Heart left ventricle (tissue), 16 donors: ENCODE results near the gene MPDZ. TPM values are rescaled to one million over a fixed set of nuclear protein-coding genes. Genes with fewer than 3 reads are reported as not detected.

Source experiments
- ATAC-seq, 4 donors: fragments of 200-7000 bp; cut with Tn5 transposase; one replicate each; pipeline ENCODE4 v1.9.1; 2020 to 2022; ENCODE audit warnings: moderate library complexity in 4 of 4, mild to moderate bottlenecking in 3 of 4, moderate number of reproducible peaks in 1 of 4
- DNase-seq, 5 donors: peaks; one replicate each; pipeline ENCODE4 v3.0.0-alpha.2; 2020
- H3K27ac ChIP-seq, 12 donors: fragments of 200-600 bp; sonication (generic) in 4 of 12; one replicate each; pipeline versions ENCODE4 v1.5.0 to v1.8.0; 2016 to 2022; ENCODE audit warnings: mild to moderate bottlenecking in 2 of 12
- H3K27me3 ChIP-seq, 9 donors: fragments of 200-600 bp; sonication (generic) in 2 of 9; one replicate each; pipeline versions ENCODE4 v1.5.1 to v1.8.0; 2016 to 2022; ENCODE audit warnings: mild to moderate bottlenecking in 3 of 9
- H3K36me3 ChIP-seq, 9 donors: fragments of 200-600 bp; sonication (generic) in 2 of 9; one replicate each; pipeline versions ENCODE4 v1.5.0 to v1.8.0; 2018 to 2022; ENCODE audit warnings: mild to moderate bottlenecking in 2 of 9
- H3K4me1 ChIP-seq, 12 donors: fragments of 200-600 bp; sonication (generic) in 4 of 12; one replicate each; pipeline versions ENCODE4 v1.5.0 to v1.8.0; 2016 to 2022; ENCODE audit warnings: mild to moderate bottlenecking in 3 of 12
- H3K4me3 ChIP-seq, 12 donors: fragments of 200-600 bp; sonication (generic) in 4 of 12; one replicate each; pipeline versions ENCODE4 v1.5.0 to v1.8.0; 2017 to 2022; ENCODE audit warnings: mild to moderate bottlenecking in 9 of 12, moderate library complexity in 4 of 12
- H3K9me3 ChIP-seq, 12 donors: fragments of 200-600 bp; sonication (generic) in 4 of 12; one replicate each; pipeline versions ENCODE4 v1.5.0 to v1.8.0; 2016 to 2022; ENCODE audit warnings: mild to moderate bottlenecking in 1 of 12
- POLR2A ChIP-seq, 2 donors: fragments of 450-650 bp; IDR thresholded peaks; one replicate each; pipeline ENCODE4 v1.6.1; 2017; ENCODE audit warnings: antibody characterized with exemption in 2 of 2, mild to moderate bottlenecking in 2 of 2, moderate library complexity in 2 of 2
- WGBS, 4 donors: extraction: QIAGEN DNeasy Blood & Tissue Kit in 2 of 4; methylation state at CpG; one replicate each; pipeline versions ENCODE4 v1.1.5 to v1.1.7; 2013 to 2018; 5-methylcytosine and 5-hydroxymethylcytosine counted together
- intact Hi-C, 10 donors: fragments of 100-400 bp; cut with DNase I; formaldehyde crosslinking; loops; one replicate each; pipeline versions ENCODE4 v1.11.1 to v1.14.2; 2022
- long read RNA-seq, 3 donors: library from polyadenylated mRNA; unstranded; transcript quantifications; one replicate each; pipeline ENCODE4 v2.0.0, GENCODE V29; 2020 to 2021
- polyA plus RNA-seq, 2 donors: library from polyadenylated mRNA; stranded (reverse); fragments of 200-250 nt; gene quantifications; one replicate each; pipeline ENCODE4 v1.2.3, GENCODE V29; 2013
- total RNA-seq, 9 donors: library from RNA; depleted of rRNA in 2 of 9; stranded (reverse); fragments of >200 nt in 2 of 9; fragmentation: NEBNext Ultra II Directional in 3 of 9; extraction: Animal tissue kit (Norgen Biotek cat#: 25700) in 3 of 9; gene quantifications; one replicate each; pipeline versions ENCODE4 v1.1.0 to v1.2.4, GENCODE V29; 2016 to 2023
- TF ChIP-seq, protein P1 (sequence below), 12 donors: fragments of 200-600 bp; sonication (generic) in 4 of 12; IDR thresholded peaks; one replicate each; pipeline versions ENCODE4 v1.5.0 to v1.8.0; 2018 to 2022; ENCODE audit warnings: antibody characterized with exemption in 12 of 12, mild to moderate bottlenecking in 5 of 12
- donor health status: ischemic (EF 13 %, LVEDD 7.1; RV severe dilation, severe dysfunction).
- donor health status: healthy with polysubstance abuse.
- donor health status: DM: no; HTN: yes; CAD: no.
- donor health status: DM: no; HTN: no; CAD: no.
- donor health status: ischemic (EF 25% LVEDD 6.9; RV normal size, moderate dysfunction).
- donor health status: ischemic (EF 25% LVEDD 5.7; RV mildly dilated, moderate dysfunction).
- donor health status: healthy.
- donor health status: DM: yes; HTN: yes; CAD: no.
- donor health status: ischemic (EF 35%, LVEDD 5.7; RV mildly dilated, moderate dysfunction).
- donor health status: nonischemic (EF 11% LVEDD 7.7; RV severe dilation, severe dysfunction).
- donor health status: DM: yes; HTN: yes; CAD: no.
- donor health status: PGD.
- donor health status: ischemic (EF 29% LVEDD 5.4; RV normal size, mild dysfunction).
- donor health status: nonischemic (EF 23%, LVEDD 6.1; RV moderate dilation, normal function).

The MPDZ gene, protein sequence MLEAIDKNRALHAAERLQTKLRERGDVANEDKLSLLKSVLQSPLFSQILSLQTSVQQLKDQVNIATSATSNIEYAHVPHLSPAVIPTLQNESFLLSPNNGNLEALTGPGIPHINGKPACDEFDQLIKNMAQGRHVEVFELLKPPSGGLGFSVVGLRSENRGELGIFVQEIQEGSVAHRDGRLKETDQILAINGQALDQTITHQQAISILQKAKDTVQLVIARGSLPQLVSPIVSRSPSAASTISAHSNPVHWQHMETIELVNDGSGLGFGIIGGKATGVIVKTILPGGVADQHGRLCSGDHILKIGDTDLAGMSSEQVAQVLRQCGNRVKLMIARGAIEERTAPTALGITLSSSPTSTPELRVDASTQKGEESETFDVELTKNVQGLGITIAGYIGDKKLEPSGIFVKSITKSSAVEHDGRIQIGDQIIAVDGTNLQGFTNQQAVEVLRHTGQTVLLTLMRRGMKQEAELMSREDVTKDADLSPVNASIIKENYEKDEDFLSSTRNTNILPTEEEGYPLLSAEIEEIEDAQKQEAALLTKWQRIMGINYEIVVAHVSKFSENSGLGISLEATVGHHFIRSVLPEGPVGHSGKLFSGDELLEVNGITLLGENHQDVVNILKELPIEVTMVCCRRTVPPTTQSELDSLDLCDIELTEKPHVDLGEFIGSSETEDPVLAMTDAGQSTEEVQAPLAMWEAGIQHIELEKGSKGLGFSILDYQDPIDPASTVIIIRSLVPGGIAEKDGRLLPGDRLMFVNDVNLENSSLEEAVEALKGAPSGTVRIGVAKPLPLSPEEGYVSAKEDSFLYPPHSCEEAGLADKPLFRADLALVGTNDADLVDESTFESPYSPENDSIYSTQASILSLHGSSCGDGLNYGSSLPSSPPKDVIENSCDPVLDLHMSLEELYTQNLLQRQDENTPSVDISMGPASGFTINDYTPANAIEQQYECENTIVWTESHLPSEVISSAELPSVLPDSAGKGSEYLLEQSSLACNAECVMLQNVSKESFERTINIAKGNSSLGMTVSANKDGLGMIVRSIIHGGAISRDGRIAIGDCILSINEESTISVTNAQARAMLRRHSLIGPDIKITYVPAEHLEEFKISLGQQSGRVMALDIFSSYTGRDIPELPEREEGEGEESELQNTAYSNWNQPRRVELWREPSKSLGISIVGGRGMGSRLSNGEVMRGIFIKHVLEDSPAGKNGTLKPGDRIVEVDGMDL (N-terminal part only)
- total RNA-seq (100 to 1,000 TPM in 1 of 9 donors, 10 to 100 TPM in 8; 60.7 to 106 (median 69.1) TPM), polyA plus RNA-seq (10 to 100 TPM; 19.5 to 39.4 TPM)
- long read RNA-seq, donor 1, full-length matches to known transcripts: 4 of 52 reads
- long read RNA-seq, donor 1, partial matches to known transcripts: 20 of 52 reads
- long read RNA-seq, donor 1, other reads (novel, unspliced or antisense): 28 of 52 reads
- long read RNA-seq, donor 2, full-length matches to known transcripts: 2 of 86 reads
- long read RNA-seq, donor 2, partial matches to known transcripts: 55 of 86 reads
- long read RNA-seq, donor 2, other reads (novel, unspliced or antisense): 29 of 86 reads
- long read RNA-seq, donor 3, full-length matches to known transcripts: 2 of 48 reads
- long read RNA-seq, donor 3, partial matches to known transcripts: 15 of 48 reads
- long read RNA-seq, donor 3, other reads (novel, unspliced or antisense): 31 of 48 reads

DNA sequence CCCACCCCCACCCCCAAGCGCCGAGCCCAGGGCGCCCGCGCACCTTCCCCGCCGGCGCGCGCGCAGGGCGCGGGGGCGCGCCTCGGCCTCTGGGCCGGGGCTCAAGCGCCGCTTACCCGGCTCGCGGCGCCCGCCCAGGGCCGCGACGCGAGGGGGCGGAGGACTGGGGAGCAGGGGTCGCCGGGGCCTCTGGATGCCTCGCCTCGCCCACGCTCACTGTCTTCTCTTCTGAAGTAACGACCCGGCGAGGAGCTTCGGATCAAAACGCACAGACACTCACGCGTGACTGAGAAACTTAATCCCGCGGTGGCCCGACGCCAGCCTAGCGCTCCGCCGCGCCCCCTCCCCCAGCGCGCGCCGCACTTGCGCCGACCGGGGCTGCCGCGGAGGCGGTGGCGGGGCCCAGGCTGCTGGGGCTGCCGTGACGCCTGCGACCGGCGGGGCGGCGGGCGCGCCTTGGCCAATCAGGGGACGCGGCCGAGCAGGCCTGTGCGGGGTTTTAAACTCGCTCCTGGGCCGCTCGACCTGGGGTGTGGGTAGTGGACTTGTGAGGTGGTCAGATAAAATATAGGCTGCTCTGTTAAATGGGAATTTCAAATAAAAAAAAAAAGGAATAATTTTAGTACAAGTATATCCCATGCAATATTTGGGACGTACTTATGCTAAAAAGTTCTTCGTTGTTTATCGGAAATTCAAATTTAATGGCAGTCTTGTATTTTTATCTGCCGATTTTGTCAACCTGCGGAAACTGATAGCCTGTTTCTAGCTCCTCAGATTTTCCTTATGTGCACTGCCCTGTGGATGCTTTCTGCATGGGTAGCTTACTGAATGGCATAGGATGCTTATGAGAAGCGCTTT, at the start of gene MPDZ:
MPDZ (minus strand) TSS at position 409 of the 858 bp plus-strand sequence. CDS start 29,377 bp downstream, outside the sequence.
- H3K4me3 ChIP-seq: peak within 1 kb of the TSS; percentile 53 to 83 (median 75)
- peaks cover 0 to 4% (median 0%) of the 10 kb centered on the region in 9 donors for H3K27me3 ChIP-seq
- intact Hi-C loops: loop anchor here in 4 of 10 donors (2.0 to 10.0 kb wide), 3 partner anchors 65 to 77 kb away; no protein-coding TSS in a partner anchor
- TF ChIP-seq, protein P1, sequence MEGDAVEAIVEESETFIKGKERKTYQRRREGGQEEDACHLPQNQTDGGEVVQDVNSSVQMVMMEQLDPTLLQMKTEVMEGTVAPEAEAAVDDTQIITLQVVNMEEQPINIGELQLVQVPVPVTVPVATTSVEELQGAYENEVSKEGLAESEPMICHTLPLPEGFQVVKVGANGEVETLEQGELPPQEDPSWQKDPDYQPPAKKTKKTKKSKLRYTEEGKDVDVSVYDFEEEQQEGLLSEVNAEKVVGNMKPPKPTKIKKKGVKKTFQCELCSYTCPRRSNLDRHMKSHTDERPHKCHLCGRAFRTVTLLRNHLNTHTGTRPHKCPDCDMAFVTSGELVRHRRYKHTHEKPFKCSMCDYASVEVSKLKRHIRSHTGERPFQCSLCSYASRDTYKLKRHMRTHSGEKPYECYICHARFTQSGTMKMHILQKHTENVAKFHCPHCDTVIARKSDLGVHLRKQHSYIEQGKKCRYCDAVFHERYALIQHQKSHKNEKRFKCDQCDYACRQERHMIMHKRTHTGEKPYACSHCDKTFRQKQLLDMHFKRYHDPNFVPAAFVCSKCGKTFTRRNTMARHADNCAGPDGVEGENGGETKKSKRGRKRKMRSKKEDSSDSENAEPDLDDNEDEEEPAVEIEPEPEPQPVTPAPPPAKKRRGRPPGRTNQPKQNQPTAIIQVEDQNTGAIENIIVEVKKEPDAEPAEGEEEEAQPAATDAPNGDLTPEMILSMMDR (IDR thresholded peaks at IDR 0.05): peak in 2 of 12 donors; percentile 3 to 12
- TF ChIP-seq POLR2A (IDR thresholded peaks at IDR 0.05): peak; percentile 49 to 50
- H3K9me3 ChIP-seq: no peaks in the 10 kb centered on the region
- DNase-seq: peak; percentile 75 to 83 (median 82)
- peak within 1 kb of the TSS; percentile 90 to 98 (median 96) for H3K27ac ChIP-seq
- peak; percentile 66 to 93 (median 80) for ATAC-seq
- H3K36me3 ChIP-seq: no peaks in the 10 kb centered on the region
- peaks cover under 1 to 36% (median 18%) of the 10 kb centered on the region in 12 donors for H3K4me1 ChIP-seq
- 3 to 9% (median 5%) methylated on average over 29 to 82 of the region's 82 CpGs for WGBS, 4 donors

DNA sequence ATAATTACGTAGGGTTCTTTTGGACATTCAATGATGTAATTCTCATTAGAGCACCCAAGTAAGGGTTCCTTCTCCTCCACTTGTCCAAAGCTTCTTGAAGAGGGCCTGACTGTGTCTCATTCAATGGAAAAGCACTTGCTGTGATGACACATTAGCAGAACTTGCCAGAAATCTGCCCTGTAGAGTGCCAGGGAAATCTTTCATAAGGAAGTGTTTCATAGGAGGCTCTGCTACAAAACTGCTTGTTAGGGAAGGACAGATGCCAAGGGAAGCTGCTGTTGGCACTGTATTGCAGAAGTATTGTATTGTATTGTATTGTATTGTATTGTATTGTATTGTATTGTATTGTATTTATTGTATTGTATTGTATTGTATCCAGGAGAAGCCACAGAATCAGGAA, 45.5 kb upstream of the MPDZ start:
- WGBS, 4 donors: 90 to 97% (median 97%) methylated on average over 1 of the region's 1 CpG
- peaks cover 0 to 11% (median 0%) of the 10 kb centered on the region in 12 donors for H3K4me1 ChIP-seq
- no peaks in the 10 kb centered on the region for H3K9me3 ChIP-seq
- ATAC-seq (peak in 2 of 4 donors; percentile 41 to 64), DNase-seq (no peak)
- no peak overlapping the region for H3K27ac ChIP-seq
- H3K36me3 ChIP-seq: no peaks in the 10 kb centered on the region
- H3K27me3 ChIP-seq: no peaks in the 10 kb centered on the region
- intact Hi-C loops: loop anchor here in 1 of 10 donors (10.0 kb wide), 2 partner anchors 60 to 100 kb away; no protein-coding TSS in a partner anchor
- no peak overlapping the region for H3K4me3 ChIP-seq
- TF ChIP-seq, protein P1 (IDR thresholded peaks at IDR 0.05): no peak
- no peak for TF ChIP-seq POLR2A (IDR thresholded peaks at IDR 0.05)
